GM19395 (cell line): ENCODE data around the gene ZER1.
A peak's percentile ranks its signal among the peaks of the same experiment; 100 is the strongest.
"Not testable (repeated sequence)": the region's sequence is repeated elsewhere in the genome, so short reads cannot be mapped to it uniquely, and the experiment has no call there.

ENCODE experiments used
- ATAC-seq: cut with Tn5 transposase; IDR thresholded peaks from one replicate; pipeline ENCODE4 v1.9.1; 2021; ENCODE audit warnings: mild to moderate bottlenecking, moderate library complexity; ENCODE audit not compliant: unreplicated experiment

Gene ZER1

DNA sequence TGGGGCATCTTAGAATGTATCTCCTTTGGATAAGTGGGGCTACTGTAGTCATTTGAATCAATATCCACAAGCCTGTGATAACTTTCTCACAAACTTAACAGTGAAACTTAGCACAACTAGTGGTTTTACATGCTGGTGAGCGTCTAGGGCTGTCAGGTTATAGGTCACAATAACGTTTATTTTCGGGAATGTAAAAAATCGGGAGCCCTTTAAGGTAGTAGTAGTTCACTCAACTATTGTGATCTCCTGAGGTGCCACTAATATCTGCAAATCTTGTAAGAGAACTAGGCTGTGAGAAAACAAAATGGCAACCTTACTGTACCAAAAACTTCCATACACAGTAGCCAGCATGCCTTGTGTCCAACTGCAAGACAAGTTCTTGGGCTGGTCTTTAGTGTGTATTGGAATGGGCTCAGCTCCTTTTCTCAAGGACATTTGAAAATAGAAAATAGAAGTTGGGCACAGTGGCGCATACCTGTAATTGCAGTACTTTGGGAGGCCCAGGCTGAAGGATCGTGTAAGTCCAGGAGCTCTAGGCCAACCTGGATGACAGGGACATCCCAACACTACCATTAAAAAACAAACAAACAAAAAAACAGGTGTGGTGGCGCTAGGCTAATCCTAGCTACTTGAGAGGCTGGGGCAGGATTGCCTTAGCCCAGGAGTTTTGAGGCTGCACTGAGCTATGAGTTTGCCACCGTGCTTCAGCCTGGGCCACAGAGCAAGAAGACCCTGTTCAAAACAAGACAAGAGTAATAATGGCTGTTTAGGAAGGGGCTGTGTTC, 74.6 kb downstream of the ZER1 start:
- ATAC-seq: no peak

DNA sequence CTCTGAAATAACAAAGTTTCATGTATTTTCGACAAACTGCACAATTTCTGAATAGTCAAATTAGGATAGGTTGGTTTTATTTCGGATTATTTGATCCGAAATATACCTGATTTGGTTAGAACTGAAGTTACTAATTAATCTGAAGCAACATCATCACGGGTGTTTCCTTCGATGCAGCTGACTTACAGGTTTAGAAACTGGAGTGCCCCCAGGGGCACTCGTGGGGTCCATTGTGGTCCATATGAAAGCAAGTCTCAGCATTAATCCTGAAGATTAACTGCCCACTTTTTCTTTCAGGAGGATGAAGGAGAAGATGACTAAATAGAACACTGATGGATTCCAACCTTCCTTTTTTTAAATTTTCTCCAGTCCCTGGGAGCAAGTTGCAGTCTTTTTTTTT, 77.4 kb downstream of the ZER1 start:
- ATAC-seq: no peak

DNA sequence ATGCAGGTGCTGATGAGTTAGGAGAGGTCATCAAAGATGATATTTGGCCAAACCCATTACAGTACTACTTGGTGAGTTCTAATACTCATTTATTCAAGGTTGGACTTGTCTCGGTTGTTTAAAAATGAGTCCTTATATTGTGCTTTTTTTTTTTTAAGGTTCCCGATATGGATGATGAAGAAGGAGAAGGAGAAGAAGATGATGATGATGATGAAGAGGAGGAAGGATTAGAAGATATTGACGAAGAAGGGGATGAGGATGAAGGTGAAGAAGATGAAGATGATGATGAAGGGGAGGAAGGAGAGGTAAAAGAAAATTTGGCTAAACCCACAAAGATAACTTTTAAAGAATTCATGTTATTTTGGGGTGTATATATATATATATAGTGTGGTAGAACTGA, 78.0 kb downstream of the ZER1 start:
- not testable (repeated sequence) for ATAC-seq

DNA sequence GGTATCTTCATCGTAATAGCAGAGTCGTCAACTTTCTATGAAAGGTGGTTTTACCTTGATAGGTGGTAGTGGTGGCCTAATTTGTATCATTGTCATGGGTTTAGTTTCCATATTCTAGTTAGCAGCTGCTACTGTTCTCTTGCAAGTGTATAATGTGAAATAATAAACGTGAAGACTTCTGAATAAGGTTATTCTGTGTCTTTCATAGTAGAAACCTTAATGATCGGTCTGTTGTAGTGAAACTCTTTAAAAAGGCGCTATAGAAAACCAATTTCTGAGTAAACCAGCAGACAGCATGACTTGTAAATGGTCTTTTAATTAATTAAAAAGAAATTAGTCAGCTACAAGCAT, 81.1 kb downstream of the ZER1 start:
- ATAC-seq: no peak

DNA sequence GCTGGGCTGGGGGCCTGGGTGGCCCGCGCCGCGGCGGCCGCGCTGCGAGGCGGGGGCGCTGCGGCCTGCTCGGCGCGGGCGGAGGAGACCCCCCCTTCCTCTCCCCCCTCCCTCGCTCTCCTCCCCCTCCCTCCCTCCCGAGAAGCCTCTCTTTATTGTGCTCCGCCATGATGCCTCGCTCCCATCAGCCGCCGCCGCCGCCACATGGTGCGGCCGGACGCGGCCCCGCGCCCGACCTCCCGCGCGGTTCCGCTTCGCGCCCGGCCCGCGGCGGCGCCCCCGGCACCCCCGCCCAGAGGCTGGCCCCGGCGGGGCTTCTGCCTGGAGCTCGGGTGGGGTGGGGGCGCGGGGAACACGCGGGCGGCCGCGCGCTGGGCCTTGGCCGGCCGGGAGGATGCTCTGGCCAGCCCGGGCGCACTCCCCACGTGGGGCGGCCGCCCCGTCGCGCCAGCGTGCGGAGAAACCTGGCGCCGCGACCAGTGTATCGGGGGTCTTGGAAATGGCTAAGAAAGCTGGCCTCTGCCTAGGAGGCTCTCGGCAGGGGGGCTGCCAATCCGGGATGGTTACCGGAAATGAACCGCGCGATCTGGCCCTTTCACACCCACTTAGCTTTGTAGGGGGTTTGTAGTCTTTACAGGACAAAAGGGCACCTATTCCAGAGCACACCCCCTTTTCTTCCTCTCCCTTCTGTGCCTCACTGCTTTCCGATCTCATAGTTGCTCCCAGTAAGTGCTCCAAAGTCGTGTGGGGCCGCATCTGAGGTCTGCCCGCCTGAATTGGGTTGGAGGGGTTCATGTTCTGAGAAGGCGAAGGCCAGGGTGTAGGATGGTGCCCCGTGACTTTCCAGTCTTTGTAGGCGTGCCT, 81.7 kb downstream of the ZER1 start:
- ATAC-seq: no peak

DNA sequence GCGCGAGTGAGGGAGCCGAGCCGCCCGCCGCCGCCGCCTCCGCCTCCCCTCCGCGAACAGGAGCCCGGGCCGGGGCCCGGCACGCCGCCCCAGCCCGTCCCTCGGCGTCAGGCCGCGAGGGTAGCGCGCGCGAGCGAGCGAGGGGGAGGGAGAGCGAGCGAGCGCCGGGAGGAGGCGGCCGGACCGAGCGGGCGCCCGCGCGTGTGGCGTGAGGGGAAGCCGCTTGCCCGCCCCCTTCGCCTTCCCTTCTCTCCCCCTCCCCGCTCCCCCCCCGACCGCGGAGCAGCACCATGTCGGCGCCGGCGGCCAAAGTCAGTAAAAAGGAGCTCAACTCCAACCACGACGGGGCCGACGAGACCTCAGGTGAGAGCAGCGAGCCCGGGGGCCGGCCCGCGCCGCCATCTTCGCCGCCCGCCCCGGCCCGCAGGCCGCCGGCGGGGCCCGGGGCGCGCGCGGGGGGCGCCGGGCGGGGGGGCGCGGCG, 82.4 kb downstream of the ZER1 start:
- ATAC-seq: no peak

DNA sequence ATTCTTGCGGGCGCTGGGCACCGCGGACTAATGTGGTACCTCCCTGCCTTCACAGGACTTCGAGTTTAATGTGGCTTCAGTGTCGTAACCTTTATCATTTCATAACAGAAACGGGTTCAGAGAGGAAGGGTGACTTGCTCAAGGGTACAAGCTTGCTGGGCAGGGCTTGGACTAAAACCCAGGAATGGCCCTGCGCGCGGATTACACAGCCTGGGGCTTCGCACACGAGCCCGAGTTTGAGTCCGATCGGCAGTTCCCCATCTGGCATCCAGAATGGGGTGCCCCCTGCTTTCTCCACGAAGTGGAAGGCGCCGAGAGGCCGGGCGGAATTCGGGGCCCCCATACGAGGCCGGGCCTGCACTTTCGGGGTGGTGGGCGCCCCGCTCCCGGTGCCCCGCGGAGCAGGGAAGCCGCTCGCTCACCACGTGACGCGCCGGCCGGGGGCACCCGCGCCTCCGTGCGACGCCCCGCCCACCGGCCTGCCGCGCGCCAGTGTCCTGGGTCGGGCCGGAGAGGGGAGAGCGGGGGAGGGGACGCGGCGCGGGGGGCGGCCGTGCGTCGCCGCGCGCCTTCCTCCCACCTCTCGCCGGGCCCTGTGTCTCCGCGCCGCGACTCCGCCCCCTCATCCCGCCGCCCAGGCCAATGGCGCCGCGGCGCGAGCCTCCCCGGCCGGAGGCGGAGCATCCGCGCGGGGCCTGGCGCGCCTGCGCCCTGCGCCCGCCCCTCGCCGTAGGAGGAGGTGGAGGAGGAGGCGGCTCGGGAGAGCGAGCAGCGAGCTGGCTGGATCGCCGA, 83.0 kb downstream of the ZER1 start, which contains the start of gene SET:
TSS of gene SET (plus strand) at position 722 of the 792 bp plus-strand sequence. CDS start 361 bp downstream, outside the sequence.
- ATAC-seq: no peak

DNA sequence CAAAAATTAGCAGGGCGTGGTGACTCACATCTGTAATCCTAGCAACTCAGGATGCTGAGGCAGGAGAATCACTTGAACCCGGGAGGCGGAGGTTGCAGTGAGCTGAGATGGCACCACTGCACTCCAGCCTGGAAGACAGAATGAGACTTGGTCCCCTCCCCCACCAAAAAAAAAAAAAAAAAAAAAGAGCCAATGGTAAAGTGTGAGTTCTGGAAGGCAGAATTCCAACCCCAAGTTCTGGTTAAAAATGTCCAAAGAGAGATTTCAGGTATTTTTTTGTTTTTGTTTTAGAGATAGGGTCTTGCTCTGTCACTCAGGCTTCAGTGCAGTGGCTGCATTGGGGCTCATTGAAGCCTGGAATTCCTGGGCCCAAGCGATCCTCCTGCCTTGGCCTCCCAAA, 84.3 kb downstream of the ZER1 start:
- no peak for ATAC-seq

DNA sequence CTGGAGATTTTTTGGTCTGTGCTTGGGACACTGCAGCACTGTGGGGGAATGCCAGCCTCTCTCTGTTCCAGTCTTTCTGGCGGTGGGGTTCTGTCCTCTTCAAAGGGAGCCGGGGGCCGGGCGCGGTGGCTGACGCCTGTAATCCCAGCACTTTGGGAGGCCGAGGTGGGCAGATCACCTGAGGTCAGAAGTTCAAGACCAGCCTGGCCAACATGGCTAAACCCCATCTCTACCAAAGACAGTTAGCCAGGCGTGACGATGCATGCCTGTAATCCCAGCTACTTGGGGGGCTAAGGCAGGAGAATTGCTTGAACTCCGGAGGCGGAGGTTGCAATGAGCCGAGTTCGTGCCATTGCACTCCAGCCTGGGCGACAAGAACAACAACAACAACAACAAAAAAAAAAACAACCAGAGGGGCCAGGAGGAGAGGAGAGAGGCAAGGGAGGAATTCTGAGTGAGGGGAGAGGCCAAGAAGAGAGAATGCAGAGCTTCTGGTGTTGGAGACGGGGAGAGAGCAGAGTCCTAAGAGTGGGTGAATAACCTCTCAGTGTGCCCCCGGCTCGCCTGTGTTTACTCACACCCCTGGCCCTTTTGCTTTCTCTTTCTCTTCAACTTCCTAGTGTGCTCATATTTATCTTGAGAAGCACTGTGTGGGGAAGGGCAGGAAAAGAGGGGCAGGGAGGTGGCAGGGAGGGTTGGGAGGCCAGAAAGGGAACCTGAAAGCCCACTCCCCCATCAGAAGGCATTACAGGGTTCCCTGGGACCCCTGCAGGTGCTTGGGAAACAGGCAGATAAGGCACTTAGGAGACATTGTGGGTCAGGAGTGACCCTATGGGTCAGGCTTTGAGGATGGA, 85.9 kb downstream of the ZER1 start:
- no peak for ATAC-seq

DNA sequence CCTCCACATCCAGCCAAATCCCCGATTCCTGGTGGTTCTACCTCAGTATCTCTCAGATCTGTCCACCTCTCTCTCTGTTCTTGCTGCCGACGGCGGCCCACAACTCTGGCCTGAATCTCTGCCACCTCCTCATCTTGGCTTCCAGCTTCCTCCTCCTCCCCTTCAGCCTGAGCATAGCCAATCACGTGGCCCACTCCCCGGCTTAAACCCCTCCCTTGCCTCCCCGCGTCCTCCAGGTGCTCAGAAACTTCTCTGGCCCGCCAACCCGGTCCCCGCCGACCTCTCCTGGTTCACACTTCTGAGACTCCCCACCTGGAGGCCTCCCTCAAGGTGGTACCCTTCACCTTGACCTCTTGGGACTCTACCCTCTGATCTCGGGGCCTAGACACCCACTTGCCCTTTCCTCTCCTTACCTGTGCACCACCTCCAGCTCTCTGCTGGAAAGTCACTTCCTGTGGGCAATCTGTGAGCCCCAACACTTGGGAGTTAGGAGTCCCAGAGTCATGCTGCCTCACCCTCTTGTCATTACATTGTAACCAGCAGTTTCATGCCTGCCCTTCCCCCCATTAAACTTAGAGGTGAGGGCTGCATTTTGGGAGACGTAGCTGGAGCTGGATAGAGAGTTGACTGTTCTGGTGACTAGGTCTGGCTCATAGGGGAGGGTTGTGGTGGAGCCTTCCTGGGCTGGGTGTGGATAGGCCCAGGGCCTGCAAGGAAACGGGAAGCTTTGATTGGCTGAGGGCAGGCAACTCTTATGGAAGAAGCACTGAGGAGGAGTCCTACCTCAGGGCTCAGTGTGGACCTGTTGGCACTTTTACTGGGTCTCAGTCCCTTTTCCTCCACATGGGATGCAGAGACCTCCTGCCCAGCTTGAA, 87.2 kb downstream of the ZER1 start:
- ATAC-seq: peak; percentile 44

DNA sequence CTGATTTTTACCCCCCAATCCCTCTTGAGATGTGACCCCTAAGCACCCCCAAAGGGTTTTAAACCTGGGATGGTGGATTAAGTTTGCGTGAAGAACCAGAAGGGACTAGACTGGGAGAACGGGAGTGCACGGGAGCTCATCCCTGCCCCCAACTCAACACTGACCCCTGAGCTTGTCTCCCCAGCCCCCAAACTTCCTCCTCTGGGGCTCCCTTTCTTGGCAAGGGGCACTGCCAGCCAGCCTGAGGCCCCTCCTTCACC, 87.7 kb downstream of the ZER1 start:
- ATAC-seq: peak; percentile 6

DNA sequence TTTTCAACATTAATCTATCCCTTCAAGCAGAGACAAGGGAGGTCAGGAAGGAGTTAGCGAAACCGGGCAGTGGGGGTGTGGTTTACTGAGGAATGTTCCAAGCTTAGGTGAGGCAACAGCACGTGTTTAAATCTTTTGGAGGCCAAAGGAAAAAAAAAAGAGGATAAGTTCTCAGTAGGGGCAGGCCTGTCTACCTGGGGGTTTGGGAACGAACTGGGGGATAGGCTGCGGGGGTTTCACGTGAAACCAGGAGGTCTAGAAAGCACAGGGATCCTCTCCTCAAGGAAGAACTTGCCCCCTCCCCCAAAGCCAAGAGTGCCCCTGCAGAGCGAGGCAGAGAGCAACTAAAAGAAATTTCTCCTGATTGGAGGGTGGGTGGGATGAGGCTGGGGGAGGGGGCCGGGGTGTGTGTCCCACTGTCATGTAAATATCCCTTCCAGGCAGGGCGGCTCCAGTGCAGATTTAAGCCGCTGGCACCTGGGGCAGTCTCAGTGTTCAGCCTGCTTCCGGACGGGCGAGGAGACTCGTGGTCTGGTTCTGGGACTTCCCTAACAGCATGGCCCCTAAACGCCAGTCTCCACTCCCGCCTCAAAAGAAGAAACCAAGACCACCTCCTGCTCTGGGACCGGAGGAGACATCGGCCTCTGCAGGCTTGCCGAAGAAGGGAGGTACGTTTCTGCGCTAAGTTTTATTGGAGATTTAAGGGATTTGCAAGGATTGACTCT, 88.2 kb downstream of the ZER1 start:
- no peak for ATAC-seq
